ENCODE measurements around the gene UBE2E3. TPM values are rescaled to one million over a fixed set of nuclear protein-coding genes. Genes with fewer than 3 reads are reported as not detected.

The UBE2E3 gene
- total and polyA plus RNA-seq, 2 experiments from 2014 or later, result 111 to 112 TPM

- H3K36me3 Mint-ChIP-seq (ENCODE audit: low read depth), result peaks cover 27% of the 10 kb centered on the region
- DNase-seq (ENCODE audit: low spot score), result peak; percentile 5
- no peaks in the 10 kb centered on the region for H4K20me1 ChIP-seq (replicated peaks; ENCODE audit: insufficient read depth)
- no peaks in the 10 kb centered on the region; the same call in 1 of the 2 replicates for H3K36me3 ChIP-seq (ENCODE audit: insufficient read depth)
- H2AFZ ChIP-seq, result peak overlapping the region; percentile 30; the same call in 1 of the 2 replicates
- H3K4me3 ChIP-seq, result peak overlapping the region; percentile 92
- H3K27me3 ChIP-seq (ENCODE audit: insufficient read depth), result no peaks in the 10 kb centered on the region
- no peak for TF ChIP-seq ZNF331 (CRISPR knock-in tag; IDR thresholded peaks at IDR 0.05; ENCODE audit: low read depth)
- TF ChIP-seq ETS1 (IDR thresholded peaks at IDR 0.05), result no peak
- TF ChIP-seq EZH2phosphoT487 (IDR thresholded peaks at IDR 0.05; ENCODE audit: unreplicated experiment), result no peak
- no peak for TF ChIP-seq POLR2AphosphoS5 (IDR thresholded peaks at IDR 0.05; ENCODE audit: low read depth)
- no peak for TF ChIP-seq ZNF462 (CRISPR knock-in tag; IDR thresholded peaks at IDR 0.05)
- TF ChIP-seq REST (IDR thresholded peaks at IDR 0.05; ENCODE audit: unreplicated experiment), result no peak
- H3K27ac Mint-ChIP-seq, result peak overlapping the region; percentile 98
- H3K9me3 Mint-ChIP-seq, result peaks cover 3% of the 10 kb centered on the region; the same call in 1 of the 3 replicates
- H3K4me1 Mint-ChIP-seq, result peaks cover 50% of the 10 kb centered on the region
- peaks cover 7% of the 10 kb centered on the region for H3K27me3 Mint-ChIP-seq (ENCODE audit: insufficient read depth, low read depth, poor library complexity)
- H3F3A ChIP-seq (replicated peaks; ENCODE audit: low read depth), result no peaks in the 10 kb centered on the region
- H3K4me2 ChIP-seq, result peak overlapping the region; percentile 92
- ATAC-seq, result no peak
- peak overlapping the region; percentile 94 for H3K4me3 Mint-ChIP-seq
- H3K4me1 ChIP-seq (ENCODE audit: insufficient read depth), result peaks cover 55% of the 10 kb centered on the region
- peaks cover 44% of the 10 kb centered on the region for H3K79me2 ChIP-seq (replicated peaks; ENCODE audit: insufficient read depth)
- peak overlapping the region; percentile 89 for H3K27ac ChIP-seq (ENCODE audit: low read depth)
- H3K9me2 ChIP-seq (ENCODE audit: insufficient read depth), result no peaks in the 10 kb centered on the region
These were observed 822 bp downstream of the UBE2E3 start for GRCh38 chr2:180980943-180981911.

All from GM23338 (cell line).